GM21390 (cell line): Measurements from ENCODE around the gene PML.
A peak's percentile ranks its signal among the peaks of the same experiment; 100 is the strongest.

Experiments used
- ATAC-seq: cut with Tn5 transposase; IDR thresholded peaks from one replicate; pipeline ENCODE4 v1.9.1; 2021; ENCODE audit not compliant: unreplicated experiment

Gene PML

GRCh38 chr15:73994413-73994883 lies at the start of gene PML:
Gene PML (plus strand): TSS chr15:73994716. CDS start chr15:73994813, 97 bp downstream.
- ATAC-seq, result peak; percentile 73

- ATAC-seq, result no peak
Observed at GRCh38 chr15:73945130-73945508, 49.4 kb upstream of the PML start.

GRCh38 chr15:73946046-73946721 lies 48.3 kb upstream of the PML start:
- ATAC-seq, result no peak

- ATAC-seq, result no peak
Observed at GRCh38 chr15:73946795-73947370, 47.6 kb upstream of the PML start.

- ATAC-seq, result no peak
Observed at GRCh38 chr15:73947651-73948050, 46.9 kb upstream of the PML start.

- no peak for ATAC-seq
Observed at GRCh38 chr15:73948396-73948795, 46.1 kb upstream of the PML start.

- no peak for ATAC-seq
Observed at GRCh38 chr15:73948982-73949381, 45.5 kb upstream of the PML start.

GRCh38 chr15:73949496-73949895 lies 45.0 kb upstream of the PML start:
- no peak for ATAC-seq

GRCh38 chr15:73950479-73950830 lies 44.1 kb upstream of the PML start:
- no peak for ATAC-seq

GRCh38 chr15:73950831-73951561 lies 43.5 kb upstream of the PML start:
- ATAC-seq, result peak; percentile 70

GRCh38 chr15:73951601-73952000 lies 42.9 kb upstream of the PML start:
- no peak for ATAC-seq

GRCh38 chr15:73952171-73952912 lies 42.2 kb upstream of the PML start:
- no peak for ATAC-seq

GRCh38 chr15:73952913-73953750 lies 41.4 kb upstream of the PML start:
- ATAC-seq, result no peak

- ATAC-seq, result no peak
Observed at GRCh38 chr15:73954188-73955145, 40.0 kb upstream of the PML start.

- ATAC-seq, result no peak
Observed at GRCh38 chr15:73955326-73955725, 39.2 kb upstream of the PML start.

- ATAC-seq, result no peak
Observed at GRCh38 chr15:73955861-73956742, 38.4 kb upstream of the PML start.

- ATAC-seq, result no peak
Observed at GRCh38 chr15:73956743-73957135, 37.8 kb upstream of the PML start.

- ATAC-seq, result no peak
Observed at GRCh38 chr15:73957276-73957675, 37.2 kb upstream of the PML start.

GRCh38 chr15:73957785-73958184 lies 36.7 kb upstream of the PML start:
- ATAC-seq, result no peak
